Upper lobe of left lung (tissue), 4 donors: ENCODE measurements around the gene PCBP3.

ENCODE experiments used
- CTCF ChIP-seq, 6 experiments: fragments of 450-650 bp in 4 of 6; fragments of 200-600 bp in 2 of 6; sonication (generic) in 2 of 6; IDR thresholded peaks; one replicate each; pipeline ENCODE4 v1.5.1; 2016 to 2019; ENCODE audit warnings: antibody characterized with exemption in 6 of 6
- POLR2A ChIP-seq, 4 donors: fragments of 450-650 bp; IDR thresholded peaks; one replicate each; pipeline ENCODE4 v1.5.1; 2016 to 2017; ENCODE audit warnings: antibody characterized with exemption in 4 of 4, mild to moderate bottlenecking in 2 of 4

DNA sequence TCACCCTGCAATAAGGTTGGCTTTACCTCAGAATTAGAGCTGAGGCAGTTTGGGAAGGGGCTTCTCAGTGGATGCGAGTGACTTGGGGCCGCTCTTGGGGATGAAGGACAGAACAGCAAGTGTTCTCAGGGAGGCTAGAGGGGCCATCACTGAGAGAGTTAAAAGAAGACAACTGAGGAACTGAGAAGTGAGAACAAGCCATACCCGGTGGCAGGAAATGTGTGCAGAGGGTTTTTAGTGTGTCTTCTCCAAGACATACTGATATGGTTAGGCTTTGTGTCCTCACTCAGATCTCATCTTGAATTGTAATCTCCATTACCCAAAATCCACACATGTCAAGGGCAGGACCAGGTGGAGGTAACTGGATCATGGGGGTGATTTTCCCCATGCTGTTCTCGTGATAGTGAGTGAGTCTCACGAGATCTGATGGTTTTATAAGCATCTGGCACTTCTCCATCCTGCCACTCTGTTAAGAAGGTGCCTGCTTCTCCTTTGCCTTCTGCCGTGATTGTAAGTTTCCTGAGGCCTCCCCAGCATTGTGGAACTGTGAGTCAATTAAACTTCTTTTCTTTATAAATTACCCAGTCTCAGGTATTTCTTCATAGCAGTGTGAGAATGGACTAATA lies 75.8 kb downstream of the PCBP3 start:
- TF ChIP-seq CTCF (IDR thresholded peaks at IDR 0.05) (no peak), POLR2A (IDR thresholded peaks at IDR 0.05) (no peak)
